Sigmoid colon (tissue), 7 donors: ENCODE measurements around the gene PCDHA3. TPM values are rescaled to one million over a fixed set of nuclear protein-coding genes. Genes with fewer than 3 reads are reported as not detected.
"Not testable (repeated sequence)": the region's sequence is repeated elsewhere in the genome, so short reads cannot be mapped to it uniquely, and the experiment has no call there.

Experiments used
- DNase-seq: peaks from one replicate; pipeline ENCODE4 v3.0.0-alpha.2; 2019
- H3K27ac ChIP-seq, 4 donors: fragments of 200-600 bp; sonication (generic); one replicate each; pipeline ENCODE4 v1.5.1; 2016 to 2019; ENCODE audit warnings: mild to moderate bottlenecking in 1 of 4
- H3K27me3 ChIP-seq, 3 donors: fragments of 200-600 bp; sonication (generic); one replicate each; pipeline ENCODE4 v1.5.1; 2019; ENCODE audit warnings: mild to moderate bottlenecking in 1 of 3
- H3K36me3 ChIP-seq, 4 donors: fragments of 200-600 bp; sonication (generic); one replicate each; pipeline ENCODE4 v1.5.1; 2016 to 2019
- H3K4me1 ChIP-seq, 4 donors: fragments of 200-600 bp; sonication (generic); one replicate each; pipeline ENCODE4 v1.5.1; 2017 to 2019
- H3K4me3 ChIP-seq, 4 donors: fragments of 200-600 bp; sonication (generic); one replicate each; pipeline ENCODE4 v1.5.1; 2017 to 2019; ENCODE audit warnings: mild to moderate bottlenecking in 2 of 4, moderate library complexity in 1 of 4
- H3K9me3 ChIP-seq, 4 donors: fragments of 200-600 bp in 3 of 4; sonication (generic) in 3 of 4; one replicate each; pipeline versions ENCODE4 v1.5.1 to v1.6.1; 2013 to 2019
- CTCF ChIP-seq, 4 experiments: fragments of 450-650 bp in 3 of 4; fragments of 200-600 bp in 1 of 4; IDR thresholded peaks; one replicate each; pipeline ENCODE4 v1.5.1; 2016 to 2019; ENCODE audit warnings: antibody characterized with exemption in 4 of 4, mild to moderate bottlenecking in 3 of 4, moderate library complexity in 2 of 4
- EP300 ChIP-seq, 4 donors: sonication (generic); formaldehyde crosslinking; IDR thresholded peaks; one replicate each; pipeline ENCODE4 v1.6.1; 2017; ENCODE audit warnings: antibody characterized with exemption in 4 of 4
- POLR2A ChIP-seq, 2 donors: fragments of 450-650 bp; IDR thresholded peaks; one replicate each; pipeline ENCODE4 v1.6.1; 2016; ENCODE audit warnings: antibody characterized with exemption in 2 of 2, mild to moderate bottlenecking in 2 of 2, moderate library complexity in 2 of 2
- POLR2AphosphoS5 ChIP-seq, 4 donors: sonication (generic); formaldehyde crosslinking; IDR thresholded peaks; one replicate each; pipeline ENCODE4 v1.6.1; 2017; ENCODE audit warnings: antibody characterized with exemption in 4 of 4
- WGBS, 2 donors: extraction: QIAGEN DNeasy Blood & Tissue Kit; methylation state at CpG; one replicate each; pipeline ENCODE4 v1.1.7; 2013; 5-methylcytosine and 5-hydroxymethylcytosine counted together
- intact Hi-C: fragments of 100-400 bp; cut with DNase I; formaldehyde crosslinking; loops from one replicate; pipeline ENCODE4 v1.15.1; 2023
- polyA plus RNA-seq, 3 donors: library from polyadenylated mRNA; stranded (reverse); fragments of 200-250 nt; gene quantifications; one replicate each; pipeline ENCODE4 v1.2.3, GENCODE V29; 2013
- total RNA-seq, 4 donors: library from RNA; depleted of rRNA; stranded (reverse); fragments of >200 nt; gene quantifications; one replicate each; pipeline ENCODE4 v1.1.0, GENCODE V29; 2016
- donor health status: healthy with polysubstance abuse.
- donor health status: Bipolar disorder and iron deficiency.
- donor health status: healthy.

The PCDHA3 gene
- total and polyA plus RNA-seq, 7 donors, result 0.17 to 1.2 (median 1.1) TPM; not detected in 2

GRCh38 chr5:140835622-140836510 lies 35.0 kb downstream of the PCDHA3 start:
- WGBS, 2 donors, result 55 to 78% methylated on average over 103 of the region's 103 CpGs
- H3K27me3 ChIP-seq, result peaks cover 0 to 77% (median 9%) of the 10 kb centered on the region in 3 donors
- H3K9me3 ChIP-seq, result peaks cover 0 to 24% (median 13%) of the 10 kb centered on the region in 4 donors
- intact Hi-C loops, result no loop called here
- no peak overlapping the region for H3K4me3 ChIP-seq
- H3K27ac ChIP-seq, result no peak overlapping the region
- no peaks in the 10 kb centered on the region for H3K4me1 ChIP-seq
- H3K36me3 ChIP-seq, result no peaks in the 10 kb centered on the region
- no peak for TF ChIP-seq CTCF (IDR thresholded peaks at IDR 0.05)
- no peak for TF ChIP-seq POLR2A (IDR thresholded peaks at IDR 0.05)
- TF ChIP-seq POLR2AphosphoS5 (IDR thresholded peaks at IDR 0.05), result no peak
- TF ChIP-seq EP300 (IDR thresholded peaks at IDR 0.05), result no peak
- DNase-seq, result no peak

- Histone ChIP-seq H3K36me3 (no peaks in the 10 kb centered on the region), H3K4me1 (no peaks in the 10 kb centered on the region), H3K4me3 (no peak within 1 kb of the TSS), H3K27me3 (peaks cover 0 to 59% (median 3%) of the 10 kb centered on the region in 3 donors), H3K9me3 (peaks cover 5 to 27% (median 12%) of the 10 kb centered on the region in 4 donors), H3K27ac (no peak within 1 kb of the TSS)
- DNase-seq, result no peak
- TF ChIP-seq CTCF (IDR thresholded peaks at IDR 0.05), result no peak
- TF ChIP-seq EP300 (IDR thresholded peaks at IDR 0.05), result no peak
- no peak for TF ChIP-seq POLR2AphosphoS5 (IDR thresholded peaks at IDR 0.05)
- TF ChIP-seq POLR2A (IDR thresholded peaks at IDR 0.05), result no peak
- intact Hi-C loops, result no loop called here
- WGBS, 2 donors, result 29 to 57% methylated on average over 47 of the region's 47 CpGs
Observed at GRCh38 chr5:140840978-140841962, 40.4 kb downstream of the PCDHA3 start, which contains the start of gene PCDHA8. PCDHA8 (plus strand) TSS chr5:140841187; CDS start chr5:140841322, 135 bp downstream.

GRCh38 chr5:140842798-140843733 lies 42.2 kb downstream of the PCDHA3 start:
- WGBS, 2 donors, result 58 to 79% methylated on average over 87 of the region's 87 CpGs
- DNase-seq, result no peak

GRCh38 chr5:140848139-140849102 lies 47.6 kb downstream of the PCDHA3 start, which contains the start of gene PCDHA9:
PCDHA9 (plus strand) TSS chr5:140848382; CDS start chr5:140848496, 114 bp downstream.
- Histone ChIP-seq H3K9me3 (peaks cover 0 to 18% (median 8%) of the 10 kb centered on the region in 4 donors), H3K4me3 (peak within 1 kb of the TSS in 1 of 4 donors; percentile 8), H3K27me3 (peaks cover 0 to 65% (median 7%) of the 10 kb centered on the region in 3 donors)
- H3K27ac ChIP-seq, H3K36me3 ChIP-seq, intact Hi-C loops, H3K4me1 ChIP-seq, DNase-seq: not testable (repeated sequence)
- WGBS, 2 donors, result 28 to 54% methylated on average over 46 of the region's 48 CpGs

More at GRCh38 chr5:140842798-140843733, 42.2 kb downstream of the PCDHA3 start:
- Histone ChIP-seq H3K27me3 (peaks cover 0 to 59% (median 2%) of the 10 kb centered on the region in 3 donors), H3K36me3 (no peaks in the 10 kb centered on the region), H3K9me3 (peaks cover 5 to 23% (median 11%) of the 10 kb centered on the region in 4 donors), H3K4me1 (no peaks in the 10 kb centered on the region), H3K4me3 (no peak overlapping the region), H3K27ac (no peak overlapping the region)
- TF ChIP-seq POLR2AphosphoS5 (IDR thresholded peaks at IDR 0.05), result no peak
- TF ChIP-seq POLR2A (IDR thresholded peaks at IDR 0.05), result no peak
- no peak for TF ChIP-seq EP300 (IDR thresholded peaks at IDR 0.05)
- TF ChIP-seq CTCF (IDR thresholded peaks at IDR 0.05), result no peak
- intact Hi-C loops, result no loop called here

- Histone ChIP-seq H3K9me3 (peaks cover 0 to 19% (median 8%) of the 10 kb centered on the region in 4 donors), H3K27me3 (peaks cover 0 to 70% (median 7%) of the 10 kb centered on the region in 3 donors)
- intact Hi-C loops, H3K4me3 ChIP-seq, H3K4me1 ChIP-seq, H3K27ac ChIP-seq, H3K36me3 ChIP-seq, DNase-seq: not testable (repeated sequence)
- WGBS, 2 donors, result 58 to 80% methylated on average over 101 of the region's 101 CpGs
Observed at GRCh38 chr5:140849831-140850634, 49.2 kb downstream of the PCDHA3 start.
